GM12891 (cell line): ENCODE data around the gene ITFG1.
A peak's percentile ranks its signal among the peaks of the same experiment; 100 is the strongest.
"Not testable (repeated sequence)": the region's sequence is repeated elsewhere in the genome, so short reads cannot be mapped to it uniquely, and the experiment has no call there.

Source experiments
- DNase-seq: peaks from one replicate; pipeline ENCODE4 v3.0.0; 2011; ENCODE audit warnings: low spot score; ENCODE audit not compliant: insufficient read length
- FAIRE-seq: peaks from 2 replicates; lab custom pipeline; 2011; peaks lifted over from hg19 to GRCh38; lab: Jason Lieb, UNC
- PAX5 ChIP-seq: IDR thresholded peaks from 2 replicates; pipeline ENCODE4 v1.6.1; 2011; ENCODE audit warnings: low read length, moderate library complexity, mild to moderate bottlenecking; ENCODE audit not compliant: insufficient read depth, severe bottlenecking
- POLR2A ChIP-seq: IDR thresholded peaks from 2 replicates; pipeline ENCODE4 v1.6.1; 2011; ENCODE audit warnings: low read depth, low read length, control low read depth
- POLR2AphosphoS5 ChIP-seq: IDR thresholded peaks from 2 replicates; pipeline ENCODE4 v1.6.1; 2011; ENCODE audit warnings: low read depth, low read length, control low read depth
- POU2F2 ChIP-seq: IDR thresholded peaks from 2 replicates; pipeline ENCODE4 v1.6.1; 2011; ENCODE audit warnings: low read depth, mild to moderate bottlenecking, control low read depth, low read length, moderate library complexity
- SPI1 ChIP-seq: IDR thresholded peaks from 2 replicates; pipeline ENCODE4 v1.6.1; 2011; ENCODE audit warnings: low read depth, low read length, control low read depth
- TAF1 ChIP-seq: IDR thresholded peaks from 2 replicates; pipeline ENCODE4 v1.6.1; 2011; ENCODE audit warnings: low read depth, low read length, control low read depth

Gene ITFG1

DNA sequence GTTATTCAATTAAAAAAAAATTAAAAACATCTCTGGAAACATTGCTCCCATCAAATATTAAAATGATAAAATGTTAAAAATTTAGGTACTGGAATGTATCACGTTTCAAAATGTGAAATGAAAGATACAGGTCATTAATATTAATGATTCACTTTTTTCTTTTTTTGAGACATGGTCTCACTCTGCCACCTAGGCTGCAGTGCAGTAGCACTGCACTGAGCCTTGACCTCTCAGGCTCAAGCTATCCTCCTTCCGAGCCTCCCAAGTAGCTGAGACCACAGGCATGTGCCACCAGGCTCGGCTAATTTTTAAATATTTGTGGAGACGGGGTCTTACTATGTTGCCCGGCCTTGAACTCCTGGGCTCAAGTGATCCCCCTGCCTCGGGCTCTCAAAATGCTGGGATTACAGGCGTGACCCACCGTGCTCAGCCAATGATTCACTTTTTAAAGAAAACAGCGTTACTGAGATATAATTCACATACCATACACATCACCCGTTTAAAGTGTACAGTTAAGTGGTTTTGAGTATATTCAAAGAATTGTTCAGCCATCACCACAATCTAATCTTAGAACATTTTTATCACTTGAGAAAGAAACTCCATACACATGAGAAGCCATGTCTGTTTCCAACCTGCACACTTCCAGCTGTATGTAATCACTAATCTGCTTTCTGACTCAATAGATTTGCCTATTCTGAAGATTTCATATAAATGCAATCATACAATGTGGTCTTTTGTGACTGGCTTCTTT is 298.0 kb downstream of the ITFG1 start:
- FAIRE-seq (peak; percentile 9), DNase-seq (no peak)
- TF ChIP-seq POU2F2 (no peak), POLR2AphosphoS5 (no peak), SPI1 (no peak), POLR2A (no peak), TAF1 (no peak), PAX5 (no peak)

DNA sequence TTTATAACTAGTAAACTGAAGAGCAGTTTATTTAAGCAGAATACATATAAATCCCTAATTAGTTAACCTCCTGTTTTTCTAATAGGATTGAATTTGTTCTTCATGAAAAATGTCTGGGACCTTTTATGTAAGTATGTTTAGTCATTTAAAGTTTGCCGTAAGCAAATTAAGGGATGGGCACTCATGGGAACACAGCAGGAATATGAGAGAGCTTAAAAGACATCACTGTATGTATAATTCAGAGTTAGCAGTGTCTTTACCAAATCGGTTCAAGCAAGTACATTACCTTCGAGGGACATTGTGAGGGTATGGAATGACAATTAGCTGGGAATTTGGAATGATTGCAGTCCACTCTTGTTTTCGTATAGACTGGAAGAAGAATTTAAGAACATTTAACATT is 299.4 kb downstream of the ITFG1 start:
- FAIRE-seq, result no peak
- no peak for TF ChIP-seq POLR2A
- TF ChIP-seq POU2F2, result no peak
- TF ChIP-seq TAF1, result no peak
- no peak for TF ChIP-seq PAX5
- TF ChIP-seq POLR2AphosphoS5, result no peak
- TF ChIP-seq SPI1, result no peak
- no peak for DNase-seq

DNA sequence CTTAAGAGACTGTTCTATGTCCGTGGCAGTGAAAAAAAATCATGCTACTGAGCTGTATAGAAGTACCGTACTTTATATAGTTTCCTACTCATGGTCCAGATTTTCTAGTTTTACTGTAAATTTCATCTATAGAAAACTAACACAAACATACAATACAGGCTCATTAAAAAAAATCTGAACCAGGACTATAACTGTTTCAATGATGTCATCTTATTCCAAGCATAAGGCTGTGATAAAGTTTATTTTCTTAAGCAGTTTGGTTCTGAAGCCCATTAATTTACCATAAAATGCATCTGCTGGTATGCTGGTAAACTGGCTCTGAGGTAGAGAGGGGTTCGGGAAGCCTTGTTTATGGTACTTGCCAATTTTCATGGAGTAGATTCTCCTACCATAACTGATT is 300.4 kb downstream of the ITFG1 start:
- TF ChIP-seq POU2F2 (no peak), POLR2A (no peak), POLR2AphosphoS5 (no peak), PAX5 (no peak), SPI1 (no peak), TAF1 (no peak)
- DNase-seq, result no peak
- no peak for FAIRE-seq

DNA sequence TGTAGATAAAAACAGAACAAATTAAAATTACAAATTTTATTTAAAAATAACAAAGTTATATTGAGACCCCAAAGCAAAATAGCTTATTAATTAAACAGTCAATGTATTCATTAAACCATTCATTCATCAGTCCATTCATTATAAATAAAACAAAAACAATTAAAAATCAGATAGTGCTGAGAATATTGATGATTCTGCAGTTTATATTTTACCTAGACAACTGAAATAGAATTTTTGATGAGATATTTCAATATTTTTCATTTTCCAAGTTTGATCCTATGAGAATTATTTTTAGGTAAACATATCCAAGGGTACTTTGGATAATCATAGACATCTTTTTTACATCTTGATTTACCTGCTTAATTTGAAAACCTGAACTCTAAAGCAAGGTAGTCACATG is 301.9 kb downstream of the ITFG1 start:
- DNase-seq, result no peak
- TF ChIP-seq TAF1 (no peak), POLR2AphosphoS5 (no peak), PAX5 (no peak), POLR2A (no peak), SPI1 (no peak), POU2F2 (no peak)
- FAIRE-seq, result no peak

DNA sequence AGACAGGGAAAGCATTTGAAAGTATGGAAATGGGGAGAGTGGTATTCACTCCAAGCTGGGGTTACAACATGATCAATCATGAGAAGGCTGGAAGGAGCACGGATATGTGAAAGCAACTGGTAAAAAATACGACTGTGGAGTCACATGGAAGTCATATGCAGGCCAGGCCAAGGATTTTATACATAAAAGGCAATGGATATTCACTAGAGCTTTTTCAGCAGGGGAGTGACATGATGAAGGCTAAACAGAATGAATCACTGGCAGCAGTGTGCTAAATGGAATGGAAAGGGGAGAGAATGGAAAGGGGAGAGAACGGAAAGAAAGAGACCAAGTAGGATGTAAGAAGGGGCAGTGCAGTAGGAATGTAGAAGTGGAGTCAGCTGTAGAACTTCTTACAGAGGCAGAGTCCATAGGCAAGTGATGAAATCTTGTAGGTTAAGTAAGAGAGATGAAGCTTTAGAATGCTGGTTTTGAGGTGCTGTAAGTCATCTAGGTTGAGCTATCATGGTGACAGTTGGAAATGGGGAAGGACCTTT is 304.1 kb downstream of the ITFG1 start:
- TF ChIP-seq PAX5 (no peak), SPI1 (no peak), POLR2A (no peak), TAF1 (no peak), POLR2AphosphoS5 (no peak), POU2F2 (no peak)
- FAIRE-seq (no peak), DNase-seq (no peak)

DNA sequence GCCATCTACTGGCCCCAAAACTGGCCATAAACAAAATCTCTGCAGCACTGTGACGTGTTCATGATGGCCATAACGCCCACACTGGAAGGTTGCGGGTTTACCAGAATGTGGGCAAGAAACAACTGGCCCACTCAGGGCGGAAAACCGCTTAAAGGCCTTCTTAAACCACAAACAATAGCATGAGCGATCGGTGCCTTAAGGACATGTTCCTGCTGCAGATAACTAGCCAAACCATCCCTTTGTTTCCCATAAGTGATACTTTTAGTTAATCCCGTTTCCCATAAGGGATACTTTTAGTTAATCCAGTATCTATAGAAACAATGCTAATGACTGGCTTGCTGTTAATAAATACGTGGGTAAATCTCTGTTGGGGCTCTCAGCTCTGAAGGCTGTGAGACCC is 308.4 kb downstream of the ITFG1 start:
- not testable (repeated sequence) for FAIRE-seq, DNase-seq

DNA sequence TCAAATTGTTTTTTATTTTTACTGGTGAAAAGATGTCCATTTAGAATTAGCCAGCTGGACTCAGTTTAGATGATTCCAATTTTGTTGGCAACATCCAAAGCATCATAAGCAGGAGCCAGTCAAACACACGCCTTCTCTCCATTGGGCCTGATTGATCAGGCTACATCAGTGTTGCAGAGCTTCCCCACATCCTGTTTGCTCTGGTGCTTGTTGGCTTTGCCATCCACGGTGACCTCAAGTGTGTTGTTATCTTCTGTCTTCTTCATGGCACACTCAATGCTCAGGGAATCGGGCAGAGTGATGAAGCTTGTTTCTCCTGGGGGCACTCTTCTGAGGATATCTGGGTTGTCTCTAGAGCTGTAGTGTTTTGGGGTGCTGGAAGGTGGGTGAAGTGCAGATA is 310.8 kb downstream of the ITFG1 start:
- DNase-seq, result no peak
- FAIRE-seq, result no peak
- TF ChIP-seq PAX5 (no peak), POLR2AphosphoS5 (no peak), TAF1 (no peak), POU2F2 (no peak)

DNA sequence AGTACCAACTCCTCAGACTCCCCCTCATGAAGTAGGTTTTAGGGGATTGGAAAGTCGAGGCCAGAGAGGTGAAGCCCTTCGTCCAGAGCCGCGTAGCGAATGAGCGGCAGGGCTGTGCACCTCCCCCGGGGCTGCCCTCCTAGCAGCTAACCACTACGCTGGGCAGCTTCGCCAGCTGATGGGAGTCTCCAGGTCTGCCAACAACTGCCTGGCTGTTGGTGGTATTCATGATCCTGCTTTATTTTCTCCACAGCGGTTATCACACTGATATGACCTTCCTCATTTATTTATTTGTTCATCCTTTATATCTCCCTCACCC is 316.3 kb downstream of the ITFG1 start:
- no peak for FAIRE-seq
- TF ChIP-seq SPI1 (no peak), POU2F2 (no peak), TAF1 (no peak), POLR2AphosphoS5 (no peak), POLR2A (no peak), PAX5 (no peak)
- no peak for DNase-seq

DNA sequence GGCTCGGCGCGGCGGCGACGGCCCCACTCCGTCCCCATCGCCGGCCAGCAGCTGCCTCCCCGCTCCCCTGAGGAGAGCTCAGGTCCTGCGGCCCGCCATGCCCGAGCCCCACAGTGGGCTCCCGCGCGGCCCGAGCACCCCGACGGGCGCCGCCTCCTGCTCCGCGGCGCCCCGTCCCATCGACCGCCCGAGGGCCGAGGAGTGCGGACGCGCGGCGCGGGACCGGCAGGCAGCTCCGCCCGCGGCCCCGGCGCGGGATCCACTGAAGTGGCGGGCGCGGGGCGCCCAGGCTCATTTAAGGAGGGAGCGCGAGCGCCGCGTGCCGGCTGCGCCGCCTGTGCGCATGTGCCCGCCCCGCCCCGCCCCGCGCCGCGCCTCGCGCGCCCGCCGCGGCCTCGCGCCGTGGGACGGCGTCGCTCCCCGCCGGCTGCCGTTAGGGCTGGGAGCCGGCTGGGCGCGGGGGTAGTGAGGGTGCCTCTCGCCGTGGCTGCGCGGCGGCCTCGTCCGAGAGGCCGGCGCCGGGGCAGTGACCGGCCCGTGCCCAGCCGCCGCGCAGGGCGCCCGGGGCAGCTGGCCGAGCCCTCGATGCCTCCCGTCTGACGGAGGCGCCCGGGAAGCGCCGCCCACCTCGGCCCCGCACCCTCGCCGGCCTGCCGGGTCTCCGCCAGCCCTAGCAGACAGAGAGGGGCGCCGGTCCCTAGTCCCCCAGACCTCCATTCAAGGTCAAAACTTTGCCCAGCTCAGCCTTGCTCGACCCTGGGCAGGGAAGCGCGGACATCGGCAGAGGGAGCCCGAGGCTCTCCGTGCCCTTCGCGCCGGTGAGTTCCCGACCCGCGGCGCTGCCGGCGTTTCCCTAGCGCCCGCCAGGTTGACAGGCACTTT is 316.9 kb downstream of the ITFG1 start, which contains the start of gene NETO2:
Gene NETO2, minus strand, starts transcription at position 269 of the 882 bp plus-strand sequence. CDS start 333 bp downstream, outside the sequence.
- DNase-seq, result peak; percentile 55
- peak; percentile 76 for FAIRE-seq
- TF ChIP-seq POLR2A (no peak), POU2F2 (no peak), POLR2AphosphoS5 (no peak), SPI1 (no peak), PAX5 (no peak), TAF1 (no peak)
